ENCODE results near the gene NID1. TPM values are rescaled to one million over a fixed set of nuclear protein-coding genes. Genes with fewer than 3 reads are reported as not detected.

The NID1 gene
- total RNA-seq, 6 experiments from 2014 or later = 45.7 to 67.1 (median 59.1) TPM

DNA sequence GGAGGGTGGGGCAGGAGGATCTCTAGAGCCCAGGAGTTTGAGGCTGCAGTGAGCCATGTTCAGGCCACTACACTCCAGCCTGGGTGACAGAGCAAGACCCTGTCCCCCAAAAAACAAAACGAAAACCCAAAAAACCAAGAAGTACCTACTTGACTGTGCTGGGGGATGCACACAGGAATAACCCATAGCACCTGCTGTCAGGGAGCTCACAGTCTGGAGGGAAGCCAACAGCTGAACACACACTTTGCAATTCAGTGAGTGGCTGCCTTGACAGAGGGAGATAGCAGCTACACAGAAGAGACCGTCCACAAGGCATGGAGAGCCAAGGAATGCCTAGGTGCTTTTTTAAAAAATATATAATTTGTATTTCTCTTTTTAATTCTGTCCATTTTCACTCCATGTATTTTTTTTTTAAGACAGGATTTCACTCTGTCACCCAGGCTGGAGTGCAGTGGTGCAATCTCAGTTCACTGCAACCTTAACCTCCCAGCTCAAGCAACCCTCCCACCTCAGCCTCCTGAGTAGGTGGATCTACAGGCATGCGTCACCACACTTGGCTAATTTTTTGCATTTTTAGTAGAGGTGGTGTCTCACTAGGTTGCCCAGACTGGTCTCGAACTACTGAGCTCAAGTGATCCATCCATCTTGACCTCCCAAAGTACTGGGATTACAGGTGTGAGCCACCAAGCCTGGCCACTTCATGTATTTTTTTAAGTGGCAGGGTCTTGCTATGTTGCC, 68.7 kb downstream of the NID1 start:
- peaks cover 0 to 28% (median 5%) of the 10 kb centered on the region in 4 donors for H3K36me3 ChIP-seq
- 94% methylated on average over 2 of the region's 4 CpGs for WGBS (ENCODE audit: insufficient coverage, low coverage, low lambda C conversion rate, missing lambda C conversion rate)
- no peaks in the 10 kb centered on the region for H3K9me3 ChIP-seq
- no peak overlapping the region for H3K4me3 ChIP-seq
- no peak overlapping the region for H3K27ac ChIP-seq
- H3K27me3 ChIP-seq = no peaks in the 10 kb centered on the region
- ATAC-seq (peak in 1 of 4 donors; percentile 37), DNase-seq (no peak)
- no peaks in the 10 kb centered on the region for H3K4me1 ChIP-seq
- intact Hi-C loops (cut with DNase I) = no loop called here
- TF ChIP-seq, protein P1, sequence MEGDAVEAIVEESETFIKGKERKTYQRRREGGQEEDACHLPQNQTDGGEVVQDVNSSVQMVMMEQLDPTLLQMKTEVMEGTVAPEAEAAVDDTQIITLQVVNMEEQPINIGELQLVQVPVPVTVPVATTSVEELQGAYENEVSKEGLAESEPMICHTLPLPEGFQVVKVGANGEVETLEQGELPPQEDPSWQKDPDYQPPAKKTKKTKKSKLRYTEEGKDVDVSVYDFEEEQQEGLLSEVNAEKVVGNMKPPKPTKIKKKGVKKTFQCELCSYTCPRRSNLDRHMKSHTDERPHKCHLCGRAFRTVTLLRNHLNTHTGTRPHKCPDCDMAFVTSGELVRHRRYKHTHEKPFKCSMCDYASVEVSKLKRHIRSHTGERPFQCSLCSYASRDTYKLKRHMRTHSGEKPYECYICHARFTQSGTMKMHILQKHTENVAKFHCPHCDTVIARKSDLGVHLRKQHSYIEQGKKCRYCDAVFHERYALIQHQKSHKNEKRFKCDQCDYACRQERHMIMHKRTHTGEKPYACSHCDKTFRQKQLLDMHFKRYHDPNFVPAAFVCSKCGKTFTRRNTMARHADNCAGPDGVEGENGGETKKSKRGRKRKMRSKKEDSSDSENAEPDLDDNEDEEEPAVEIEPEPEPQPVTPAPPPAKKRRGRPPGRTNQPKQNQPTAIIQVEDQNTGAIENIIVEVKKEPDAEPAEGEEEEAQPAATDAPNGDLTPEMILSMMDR (IDR thresholded peaks at IDR 0.05) = no peak
- no peak for TF ChIP-seq POLR2A (IDR thresholded peaks at IDR 0.05)

GRCh38 chr1:235995511-235995910, 69.4 kb downstream of the NID1 start:
- 90% methylated on average over 2 of the region's 3 CpGs for WGBS (ENCODE audit: insufficient coverage, low coverage, low lambda C conversion rate, missing lambda C conversion rate)
- peaks cover 0 to 29% (median 3%) of the 10 kb centered on the region in 4 donors for H3K36me3 ChIP-seq
- DNase-seq (no peak), ATAC-seq (no peak)
- TF ChIP-seq POLR2A (IDR thresholded peaks at IDR 0.05) = no peak
- TF ChIP-seq, protein P1 (IDR thresholded peaks at IDR 0.05) = no peak
- no peak overlapping the region for H3K4me3 ChIP-seq
- H3K27ac ChIP-seq = no peak overlapping the region
- no peaks in the 10 kb centered on the region for H3K27me3 ChIP-seq
- H3K9me3 ChIP-seq = no peaks in the 10 kb centered on the region
- intact Hi-C loops (cut with DNase I) = no loop called here
- H3K4me1 ChIP-seq = no peaks in the 10 kb centered on the region

GRCh38 chr1:235993652-235994051, 71.2 kb downstream of the NID1 start:
- H3K4me1 ChIP-seq = no peaks in the 10 kb centered on the region
- H3K27ac ChIP-seq = no peak overlapping the region
- DNase-seq = no peak
- no peaks in the 10 kb centered on the region for H3K27me3 ChIP-seq
- no peak overlapping the region for H3K4me3 ChIP-seq
- intact Hi-C loops (cut with DNase I) = no loop called here
- no peaks in the 10 kb centered on the region for H3K9me3 ChIP-seq
- TF ChIP-seq, protein P1 (IDR thresholded peaks at IDR 0.05) = no peak
- TF ChIP-seq POLR2A (IDR thresholded peaks at IDR 0.05) = no peak
- no peak for ATAC-seq
- 92% methylated on average over 2 of the region's 31 CpGs for WGBS (ENCODE audit: insufficient coverage, low coverage, low lambda C conversion rate, missing lambda C conversion rate)
- peaks cover 0 to 43% (median 4%) of the 10 kb centered on the region in 4 donors for H3K36me3 ChIP-seq

- DNase-seq (no peak), ATAC-seq (no peak)
- no peaks in the 10 kb centered on the region for H3K27me3 ChIP-seq
- no peak overlapping the region for H3K27ac ChIP-seq
- no peaks in the 10 kb centered on the region for H3K9me3 ChIP-seq
- TF ChIP-seq, protein P1 (IDR thresholded peaks at IDR 0.05) = no peak
- TF ChIP-seq POLR2A (IDR thresholded peaks at IDR 0.05) = no peak
- H3K4me1 ChIP-seq = no peaks in the 10 kb centered on the region
- peaks cover 0 to 43% (median 4%) of the 10 kb centered on the region in 4 donors for H3K36me3 ChIP-seq
- WGBS (ENCODE audit: insufficient coverage, low coverage, low lambda C conversion rate, missing lambda C conversion rate) = 97% methylated on average over 4 of the region's 7 CpGs
- no peak overlapping the region for H3K4me3 ChIP-seq
- intact Hi-C loops (cut with DNase I) = no loop called here
These were observed 72.0 kb downstream of the NID1 start for GRCh38 chr1:235992868-235993267.
